HL-60/S4 (cell line): Measurements from ENCODE around the gene CPNE9.
"Not testable (repeated sequence)": the region's sequence is repeated elsewhere in the genome, so short reads cannot be mapped to it uniquely, and the experiment has no call there.

ENCODE experiments used
- in situ Hi-C: fragments of 300-500 bp; cut with MboI; formaldehyde crosslinking; loops from 2 replicates; pipeline ENCODE4 v1.14.3; 2022; ENCODE audit warnings: low sequenced_read_pairs

The CPNE9 gene

GRCh38 chr3:9769426-9770275, 66.0 kb downstream of the CPNE9 start, which contains the start of gene CAMK1:
TSS of gene CAMK1 (minus strand) at chr3:9769947. CDS start at chr3:9767749, 2,198 bp downstream.
- in situ Hi-C loops = no loop called here

GRCh38 chr3:9770276-9770812, 66.7 kb downstream of the CPNE9 start:
- in situ Hi-C loops = no loop called here

DNA sequence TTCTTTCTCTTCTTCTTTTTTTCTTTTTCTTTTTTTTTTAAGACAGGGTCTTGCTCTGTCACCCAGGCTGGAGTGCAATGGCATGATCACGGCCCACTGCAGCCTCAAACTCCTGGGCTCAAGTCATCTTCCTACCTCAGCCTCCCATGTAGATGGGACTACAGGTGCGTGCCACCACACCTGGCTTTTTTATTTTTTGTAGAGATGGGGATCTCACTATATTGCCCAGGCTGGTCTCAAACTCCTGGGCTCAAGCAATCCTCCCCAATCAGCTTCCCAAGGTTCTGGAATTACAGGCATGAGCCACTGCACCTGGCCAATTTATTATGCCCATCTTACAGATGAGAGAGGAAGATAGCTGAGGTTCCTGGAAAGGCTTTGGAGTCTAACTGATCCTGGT, 67.4 kb downstream of the CPNE9 start:
- in situ Hi-C loops = not testable (repeated sequence)

- in situ Hi-C loops = no loop called here
Measured at GRCh38 chr3:9776896-9777693, 73.5 kb downstream of the CPNE9 start.

DNA sequence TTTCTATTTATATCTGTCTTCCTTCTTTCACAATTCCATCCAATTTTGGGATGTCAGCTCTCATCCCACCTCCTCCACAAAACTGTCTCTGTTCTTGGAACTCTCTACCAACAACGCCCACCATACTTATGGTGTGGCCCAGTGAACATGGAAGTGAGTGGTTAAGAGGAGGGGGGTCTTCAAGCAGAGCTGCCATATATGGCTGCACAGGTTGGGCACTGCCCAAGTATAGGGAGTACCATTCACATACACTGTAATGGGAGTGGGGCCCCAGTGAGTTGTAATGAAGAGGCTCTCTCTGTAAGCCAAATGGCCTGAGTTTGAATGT, 74.0 kb downstream of the CPNE9 start:
- in situ Hi-C loops = no loop called here

GRCh38 chr3:9778143-9779074, 74.8 kb downstream of the CPNE9 start:
- in situ Hi-C loops = no loop called here

DNA sequence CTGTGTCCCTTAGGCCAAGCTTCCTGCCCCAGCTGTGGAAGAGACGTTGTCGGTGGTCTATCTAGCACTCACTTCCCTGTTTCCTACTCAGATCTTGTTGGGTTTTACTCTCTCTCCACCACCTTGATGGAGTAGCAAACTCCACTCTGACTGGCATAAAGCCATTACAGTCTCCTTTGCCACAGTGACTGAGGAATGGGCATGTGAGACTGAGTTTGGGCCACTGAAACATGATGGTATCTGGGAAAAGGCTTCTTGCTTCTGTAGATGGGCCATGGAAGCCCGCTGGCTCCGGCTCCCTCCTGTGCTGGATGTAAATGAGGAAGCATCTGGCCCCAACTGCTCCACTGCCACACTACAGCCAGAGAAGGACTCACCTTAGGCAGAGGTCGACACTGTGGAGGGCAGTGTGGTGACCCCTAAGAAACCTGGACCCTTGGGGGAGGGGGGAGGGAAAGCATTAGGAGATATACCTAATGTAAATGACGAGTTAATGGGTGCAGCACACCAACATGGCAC, 75.5 kb downstream of the CPNE9 start:
- in situ Hi-C loops = no loop called here
